GM12864 (cell line): ENCODE measurements around the gene ADGRL2.

Experiments
- DNase-seq: peaks from one replicate; pipeline ENCODE4 v3.0.0-alpha.2; 2011; ENCODE audit warnings: low read depth
- H3K4me3 ChIP-seq: 2 replicates; pipeline ENCODE4 v1.5.1; 2011; ENCODE audit warnings: mild to moderate bottlenecking, low read depth, low read length, control low read depth
- CTCF ChIP-seq: IDR thresholded peaks from 2 replicates; pipeline ENCODE4 v1.5.1; 2011; ENCODE audit warnings: low read depth, mild to moderate bottlenecking, moderate library complexity, low read length, control low read depth, inconsistent platforms; ENCODE audit errors: missing control alignments

ADGRL2 gene

GRCh38 chr1:82019508-82019907 lies 218.8 kb downstream of the ADGRL2 start:
- H3K4me3 ChIP-seq, result no peak overlapping the region
- no peak for TF ChIP-seq CTCF
- DNase-seq, result no peak

GRCh38 chr1:82030830-82031229 lies 230.1 kb downstream of the ADGRL2 start:
- no peak for TF ChIP-seq CTCF
- no peak for DNase-seq
- no peak overlapping the region for H3K4me3 ChIP-seq

- DNase-seq, result no peak
- no peak overlapping the region for H3K4me3 ChIP-seq
- no peak for TF ChIP-seq CTCF
Observed at GRCh38 chr1:82032068-82032467, 231.3 kb downstream of the ADGRL2 start.

GRCh38 chr1:82034812-82035211 lies 234.1 kb downstream of the ADGRL2 start:
- no peak for TF ChIP-seq CTCF
- DNase-seq, result no peak
- H3K4me3 ChIP-seq, result no peak overlapping the region
